ENCODE data around the gene SSR3.
"Not testable (repeated sequence)": the region's sequence is repeated elsewhere in the genome, so short reads cannot be mapped to it uniquely, and the experiment has no call there.

The SSR3 gene

DNA sequence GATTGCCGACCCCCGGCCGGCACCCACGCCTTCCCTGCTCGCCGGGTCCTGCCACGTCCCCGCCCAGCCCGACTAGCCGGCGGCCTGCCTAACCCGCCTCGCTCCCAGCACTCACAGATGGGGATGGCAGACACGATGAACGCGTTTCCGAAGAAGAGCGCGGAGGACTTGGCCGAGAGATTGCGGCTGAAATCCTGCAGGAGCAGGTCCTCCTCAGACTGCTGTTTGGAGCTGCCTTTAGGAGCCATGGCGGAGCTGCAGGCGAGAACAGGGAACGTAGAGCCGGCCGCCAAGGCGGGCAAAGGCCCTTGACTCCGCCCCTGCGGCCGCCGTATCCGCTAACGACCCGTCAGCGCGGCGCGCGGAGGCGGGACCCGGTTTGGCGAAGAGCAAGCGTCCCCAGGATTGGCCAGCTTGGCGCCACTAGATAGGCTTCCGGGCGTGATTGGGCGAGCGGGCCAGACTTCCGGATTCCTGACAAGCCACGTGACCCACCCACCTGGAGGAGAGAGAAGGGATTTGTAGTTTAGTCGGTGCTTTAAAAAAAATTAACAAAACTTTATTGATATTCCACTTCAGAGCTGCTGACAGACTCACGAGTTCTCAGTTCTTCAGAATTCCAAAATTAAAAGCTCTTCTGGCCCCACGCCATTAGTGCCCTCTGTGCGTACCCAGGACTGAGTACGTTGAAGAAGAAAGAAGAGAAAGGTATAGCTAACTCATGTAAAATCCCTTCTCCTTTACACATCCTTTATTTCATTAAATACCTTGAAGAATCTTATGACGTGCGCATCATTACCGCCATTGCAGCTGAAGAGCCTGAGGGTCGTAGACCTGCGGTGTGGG, at the start of gene SSR3:
SSR3 (minus strand) TSS at position 276 of the 846 bp plus-strand sequence; CDS start at position 248, 28 bp downstream.
- peak; percentile 99 for DNase-seq (ENCODE audit: low read depth in 2 of 2)

- no peak for DNase-seq (ENCODE audit: low read depth in 2 of 2)
These were observed 49.2 kb upstream of the SSR3 start for GRCh38 chr3:156604064-156604641.

- no peak for DNase-seq (ENCODE audit: low read depth in 2 of 2)
These were observed 48.6 kb upstream of the SSR3 start for GRCh38 chr3:156603379-156604017.

- DNase-seq (ENCODE audit: low read depth in 2 of 2), result no peak
These were observed 47.5 kb upstream of the SSR3 start for GRCh38 chr3:156602424-156602823.

DNA sequence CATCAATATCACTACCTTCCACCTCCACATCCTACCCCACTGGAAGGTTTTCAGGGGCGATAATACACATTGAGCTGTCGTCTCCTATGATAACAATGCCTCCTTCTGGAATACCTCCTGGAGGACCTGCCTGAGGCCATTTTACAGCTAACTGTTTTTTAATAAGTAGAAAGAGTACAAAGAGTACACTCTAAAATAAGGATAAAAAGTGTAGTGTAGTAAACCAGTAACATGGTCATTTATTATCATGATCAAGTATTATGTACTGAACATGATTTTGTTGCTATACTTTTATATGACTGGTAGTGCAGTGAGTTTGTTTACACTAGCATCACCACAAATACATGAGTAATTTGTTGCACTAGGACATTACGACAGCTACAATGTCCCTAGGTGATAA, 46.6 kb upstream of the SSR3 start:
- DNase-seq (ENCODE audit: low read depth in 2 of 2), result no peak

- no peak for DNase-seq (ENCODE audit: low read depth in 2 of 2)
These were observed 45.9 kb upstream of the SSR3 start for GRCh38 chr3:156600834-156601233.

- no peak for DNase-seq (ENCODE audit: low read depth in 2 of 2)
These were observed 44.4 kb upstream of the SSR3 start for GRCh38 chr3:156599089-156599874.

GRCh38 chr3:156598413-156598812, 43.5 kb upstream of the SSR3 start:
- DNase-seq (ENCODE audit: low read depth in 2 of 2), result no peak

DNA sequence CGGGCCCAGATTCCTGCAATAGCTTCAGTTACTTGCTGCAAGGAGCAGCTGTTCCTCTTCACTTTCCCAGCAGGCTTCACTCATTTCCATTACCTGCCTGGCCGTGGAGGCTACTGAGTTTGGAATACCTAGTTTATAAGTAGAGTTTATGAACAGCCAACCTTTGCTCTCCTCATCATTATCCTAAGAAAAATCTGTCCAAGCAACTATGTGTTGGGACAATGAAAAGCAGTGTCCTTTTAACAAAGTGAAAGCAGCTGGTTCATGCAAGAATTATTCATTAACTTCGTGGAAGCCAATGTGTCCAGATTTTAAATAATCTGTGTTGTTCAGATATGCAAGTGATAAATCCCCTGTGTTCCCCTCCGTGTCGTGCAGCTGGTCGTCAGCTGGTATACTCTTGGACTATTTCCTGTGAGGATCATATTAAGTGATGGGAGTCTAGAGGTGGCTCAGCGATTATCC, 39.3 kb upstream of the SSR3 start:
- no peak for DNase-seq (ENCODE audit: low read depth in 2 of 2)

GRCh38 chr3:156593814-156594213, 38.9 kb upstream of the SSR3 start:
- no peak for DNase-seq (ENCODE audit: low read depth in 2 of 2)

- not testable (repeated sequence) for DNase-seq (ENCODE audit: low read depth in 2 of 2)
These were observed 34.9 kb upstream of the SSR3 start for GRCh38 chr3:156589806-156590205.

DNA sequence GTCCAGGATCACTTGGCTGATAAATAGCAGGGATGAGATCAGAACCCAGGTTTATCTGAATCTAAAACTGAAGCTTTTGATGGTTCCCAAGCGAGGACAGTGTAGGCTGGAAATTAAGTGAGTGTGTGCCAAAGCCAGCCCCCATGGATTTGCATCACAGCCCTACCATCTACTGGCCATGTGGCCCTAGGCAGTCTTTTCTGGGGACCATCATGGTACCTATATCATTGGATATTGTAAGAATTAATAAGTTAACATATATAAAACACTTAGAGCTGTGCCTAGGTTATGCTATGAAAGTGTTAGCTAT, 32.8 kb upstream of the SSR3 start:
- DNase-seq (ENCODE audit: low read depth in 2 of 2), result no peak

GRCh38 chr3:156586905-156587759, 32.2 kb upstream of the SSR3 start:
- DNase-seq (ENCODE audit: low read depth in 2 of 2), result no peak

- no peak for DNase-seq (ENCODE audit: low read depth in 2 of 2)
These were observed 28.6 kb upstream of the SSR3 start for GRCh38 chr3:156583469-156583868.

DNA sequence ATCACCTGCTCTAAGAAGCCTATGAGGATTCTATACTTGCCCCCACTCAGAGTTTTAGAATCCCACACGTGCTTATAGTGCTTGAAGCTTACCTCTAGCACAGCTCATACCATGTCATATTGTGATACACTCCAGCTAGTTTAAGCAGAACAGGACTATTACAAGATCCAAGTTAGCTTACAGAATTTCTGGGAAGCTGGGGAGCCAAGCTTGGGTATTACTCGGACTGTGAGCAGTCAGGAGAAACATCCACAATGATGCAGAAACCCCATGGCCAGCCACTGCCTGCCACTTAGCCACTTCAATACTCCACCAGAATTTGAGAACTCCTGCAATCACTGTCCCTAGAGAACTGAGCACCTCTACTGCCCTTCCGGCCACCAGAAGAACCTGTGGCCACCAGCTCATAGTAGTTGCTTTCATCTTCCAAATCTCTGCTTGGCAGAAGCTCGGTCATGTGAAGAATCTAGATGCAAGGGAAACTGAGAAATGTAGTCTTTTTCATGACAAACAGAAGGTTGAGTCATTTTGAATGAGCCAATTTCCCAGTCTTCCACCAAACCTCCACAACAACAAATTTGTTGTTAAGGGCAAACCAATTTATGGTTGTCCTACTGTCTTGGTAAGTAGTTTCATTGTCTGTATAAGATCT, 27.7 kb upstream of the SSR3 start:
- DNase-seq (ENCODE audit: low read depth in 2 of 2), result no peak

DNA sequence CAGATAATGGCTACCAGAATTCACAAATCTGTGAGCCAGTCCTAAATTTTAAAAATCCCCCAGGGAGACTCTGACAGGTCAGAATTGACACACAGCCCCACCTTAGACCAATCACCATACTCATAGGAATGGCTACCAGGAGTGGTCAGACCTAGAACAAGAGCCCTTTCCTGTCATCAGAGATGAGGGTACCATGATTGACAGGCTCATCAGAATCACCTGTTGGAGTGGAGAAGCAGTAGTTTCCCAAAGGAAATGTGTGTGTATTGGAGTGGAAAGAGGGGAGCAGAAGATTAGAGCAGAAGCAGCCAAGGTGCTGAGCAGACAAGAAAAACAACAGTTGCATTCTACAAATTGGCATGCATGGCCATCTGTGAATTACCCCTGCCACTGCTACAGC, 27.0 kb upstream of the SSR3 start:
- no peak for DNase-seq (ENCODE audit: low read depth in 2 of 2)

DNA sequence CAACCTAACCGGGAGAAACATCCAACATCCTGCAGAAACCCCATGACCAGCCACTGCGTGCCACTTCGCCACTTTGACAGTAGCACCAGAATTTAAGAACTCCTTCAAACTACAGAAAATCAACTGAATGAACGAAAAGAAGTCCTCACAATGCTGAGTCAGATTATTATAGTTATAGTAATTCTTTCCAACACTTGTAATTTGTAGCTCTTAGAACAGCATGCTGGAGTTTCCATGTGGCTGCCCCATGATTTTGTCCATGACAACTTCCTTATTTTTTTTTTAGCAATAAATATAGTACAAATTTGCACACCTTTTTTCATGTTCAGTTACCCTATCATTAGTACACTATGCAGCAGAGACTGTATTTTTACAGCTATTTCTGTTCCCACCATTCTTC, 26.1 kb upstream of the SSR3 start:
- DNase-seq (ENCODE audit: low read depth in 2 of 2), result no peak

GRCh38 chr3:156579427-156579851, 24.5 kb upstream of the SSR3 start:
- DNase-seq (ENCODE audit: low read depth in 2 of 2), result no peak

DNA sequence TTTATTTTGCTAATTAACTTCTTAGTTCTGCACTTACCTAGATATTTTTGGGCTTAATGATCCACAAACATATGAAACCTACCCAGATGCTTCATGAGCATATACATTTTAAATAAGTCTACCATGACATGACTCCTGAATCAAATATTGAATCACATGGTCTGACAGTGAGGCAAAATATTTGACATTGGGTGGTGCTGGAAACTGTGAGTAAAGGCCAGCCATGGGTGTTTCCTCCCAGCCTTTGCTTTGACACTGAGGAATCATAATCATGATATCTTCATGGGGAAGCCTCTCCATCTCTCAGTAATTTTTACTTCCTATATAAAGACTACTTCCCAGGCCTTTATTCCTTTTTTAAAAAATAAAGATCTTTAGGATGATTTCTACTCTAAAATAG, 22.8 kb upstream of the SSR3 start:
- no peak for DNase-seq (ENCODE audit: low read depth in 2 of 2)

DNA sequence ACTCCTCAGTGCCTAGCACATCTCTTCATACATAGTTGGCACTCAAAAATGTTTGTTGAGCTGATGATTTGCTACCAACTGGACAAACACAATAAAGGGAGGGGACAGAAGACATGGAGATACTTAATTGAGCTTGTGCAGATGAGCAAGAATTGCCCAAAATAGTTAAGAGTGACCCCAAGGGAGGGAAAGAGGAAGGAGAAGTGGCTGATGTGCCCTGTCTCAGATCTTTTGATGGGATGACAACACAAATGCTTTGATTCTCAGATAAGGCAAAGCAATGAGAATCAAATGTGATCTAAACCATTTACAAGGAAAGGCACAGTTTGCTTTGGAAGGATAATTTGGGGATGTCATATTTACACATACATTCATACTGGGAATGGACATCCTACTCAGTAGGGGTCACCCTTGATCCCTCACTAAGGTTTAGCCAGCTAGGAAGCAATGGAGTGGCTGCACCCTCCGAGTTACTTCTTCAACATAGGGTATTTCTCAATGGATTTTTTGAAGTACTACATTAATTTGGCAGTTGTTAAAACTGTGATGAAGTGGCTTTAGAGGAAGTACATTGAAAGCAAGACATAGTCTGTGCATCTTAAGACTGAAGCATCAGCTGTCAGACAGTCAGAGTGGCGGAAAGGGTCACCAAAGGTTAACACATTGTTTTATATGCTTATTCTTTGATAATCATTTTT, 21.9 kb upstream of the SSR3 start:
- DNase-seq (ENCODE audit: low read depth in 2 of 2), result no peak
